SK-N-MC (cell line): ENCODE data around the gene KCNJ8.
A peak's percentile ranks its signal among the peaks of the same experiment; 100 is the strongest.
"Not testable (repeated sequence)": the region's sequence is repeated elsewhere in the genome, so short reads cannot be mapped to it uniquely, and the experiment has no call there.

Experiments
- DNase-seq: peaks from one replicate; pipeline ENCODE4 v3.0.0-alpha.2; 2011; ENCODE audit warnings: low read depth, low spot score
- H3K27ac ChIP-seq: fragments of 200-600 bp; sonication (generic); 2 replicates; pipeline ENCODE4 v1.5.1; 2016; ENCODE audit warnings: mixed run types
- H3K36me3 ChIP-seq: fragments of 200-600 bp; sonication (generic); 2 replicates; pipeline ENCODE4 v1.6.1; 2017; ENCODE audit warnings: antibody characterized with exemption, low read length, mixed read lengths; ENCODE audit not compliant: insufficient read depth
- H3K4me3 ChIP-seq: fragments of 200-600 bp; sonication (generic); 2 replicates; pipeline ENCODE4 v1.5.1; 2016
- H3K9ac ChIP-seq: fragments of 200-600 bp; sonication (generic); 2 replicates; pipeline ENCODE4 v1.8.0; 2017; ENCODE audit warnings: mixed run types, mixed read lengths; ENCODE audit not compliant: insufficient read length
- H3K9me3 ChIP-seq: fragments of 200-600 bp; sonication (generic); 2 replicates; pipeline ENCODE4 v1.6.1; 2017; ENCODE audit warnings: low read depth, mild to moderate bottlenecking, antibody characterized with exemption, low read length, moderate library complexity, mixed read lengths
- EZH2 ChIP-seq: fragments of 200-600 bp; sonication (generic); IDR thresholded peaks from one replicate; pipeline ENCODE4 v1.6.1; 2017; ENCODE audit warnings: antibody characterized with exemption
- FOXP2 ChIP-seq: optimal IDR thresholded peaks from 2 replicates; pipeline ENCODE3; 2011; ENCODE audit warnings: mild to moderate bottlenecking, moderate library complexity; ENCODE audit not compliant: insufficient read depth; ENCODE audit errors: extremely low read length, control extremely low read depth
- POLR2AphosphoS5 ChIP-seq: IDR thresholded peaks from 2 replicates; pipeline ENCODE4 v1.6.1; 2012; ENCODE audit warnings: mild to moderate bottlenecking, low read depth, low read length, borderline replicate concordance

The KCNJ8 gene

DNA sequence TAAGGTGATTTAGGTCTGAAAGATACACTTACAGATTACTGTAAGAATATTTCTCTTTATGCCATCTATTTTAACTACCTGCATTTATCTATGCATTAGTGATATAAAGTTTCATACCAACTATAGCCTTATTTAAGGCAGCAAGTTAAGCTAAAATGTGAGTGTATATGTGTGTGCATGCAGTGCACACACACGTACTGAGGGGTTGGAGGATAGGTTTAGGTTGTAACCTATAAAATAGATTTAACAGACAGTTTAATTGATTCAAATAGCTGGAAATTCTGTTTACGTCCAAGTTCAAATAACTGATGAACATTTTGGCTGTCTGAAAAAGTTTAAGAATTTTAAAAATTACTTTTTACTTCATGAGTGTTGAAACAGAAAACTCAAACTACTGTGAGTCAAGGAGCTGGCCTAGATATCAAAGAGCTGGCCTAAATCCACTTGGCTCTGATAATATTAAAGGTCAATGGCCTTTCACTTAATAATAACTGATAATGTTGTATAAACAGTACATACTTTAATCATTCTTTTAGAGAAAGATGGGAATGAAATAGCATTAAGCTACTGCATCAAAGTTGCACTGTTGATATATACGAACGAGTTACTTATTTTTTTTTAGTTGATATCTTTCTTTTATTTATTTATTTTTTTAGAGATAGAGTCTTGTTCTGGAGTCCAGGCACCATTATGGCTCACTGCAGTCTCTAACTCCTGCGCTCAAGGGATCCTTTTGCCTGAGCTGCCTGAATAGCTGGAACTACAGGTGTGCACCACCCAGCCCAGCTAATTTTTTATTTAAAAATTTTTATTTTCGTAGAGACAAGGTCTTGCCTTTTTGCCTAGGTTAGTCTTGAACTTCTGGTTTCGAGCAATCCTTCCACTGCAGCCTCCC lies 13.8 kb upstream of the KCNJ8 start:
- no peak overlapping the region for H3K9ac ChIP-seq
- TF ChIP-seq FOXP2 (no peak), EZH2 (no peak), POLR2AphosphoS5 (no peak)
- DNase-seq: no peak

DNA sequence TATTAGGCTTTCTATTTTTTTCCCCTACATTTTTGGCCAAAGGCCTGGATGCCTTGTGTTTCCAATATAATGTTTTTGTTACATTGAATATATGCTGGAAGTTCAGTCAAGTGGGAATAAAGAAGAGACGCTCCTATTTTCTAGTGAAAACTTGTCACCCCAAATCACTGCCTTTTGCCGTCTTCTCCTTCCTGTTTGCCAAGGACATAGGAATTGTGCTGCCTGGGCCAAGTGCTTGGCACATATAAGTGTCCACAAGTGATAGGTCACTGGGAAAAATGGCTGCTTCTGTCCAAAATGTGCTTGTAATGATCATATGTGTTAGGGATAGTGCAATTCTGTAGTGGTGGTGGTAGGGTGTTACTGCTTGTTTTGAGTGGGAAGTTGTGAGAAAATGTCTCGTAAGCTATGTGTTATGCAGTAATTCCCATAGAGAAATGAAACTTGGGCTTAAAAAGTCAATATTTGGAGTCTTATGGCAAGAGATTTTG lies 11.6 kb upstream of the KCNJ8 start:
- TF ChIP-seq POLR2AphosphoS5 (no peak), FOXP2 (no peak), EZH2 (no peak)
- no peak overlapping the region for H3K27ac ChIP-seq
- H3K36me3 ChIP-seq: no peaks in the 10 kb centered on the region
- H3K4me3 ChIP-seq: no peak overlapping the region
- no peak overlapping the region for H3K9ac ChIP-seq
- no peak for DNase-seq
- H3K9me3 ChIP-seq: no peaks in the 10 kb centered on the region

More for the DNA sequence above, 13.8 kb upstream of the KCNJ8 start:
- Histone ChIP-seq H3K4me3 (no peak overlapping the region), H3K9me3 (no peaks in the 10 kb centered on the region), H3K36me3 (no peaks in the 10 kb centered on the region), H3K27ac (no peak overlapping the region)

DNA sequence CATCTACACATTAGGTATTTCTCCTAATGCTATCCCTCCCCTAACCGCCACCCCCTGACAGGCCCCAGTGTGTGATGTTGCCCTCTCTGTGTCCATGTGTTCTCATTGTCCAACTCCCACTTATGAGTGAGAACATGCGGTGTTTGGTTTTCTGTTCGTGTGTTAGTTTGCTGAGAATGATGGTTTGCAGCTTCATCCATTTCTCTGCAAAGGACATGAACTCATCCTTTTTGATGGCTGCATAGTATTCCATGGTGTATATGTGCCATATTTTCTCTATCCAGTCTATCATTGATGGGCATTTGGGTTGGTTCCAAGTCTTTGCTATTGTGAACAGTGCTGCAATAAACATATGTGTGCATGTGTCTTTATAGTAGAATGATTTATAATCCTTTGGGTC lies 8.2 kb upstream of the KCNJ8 start:
- not testable (repeated sequence) for H3K36me3 ChIP-seq, H3K27ac ChIP-seq, DNase-seq, H3K9ac ChIP-seq, H3K9me3 ChIP-seq, H3K4me3 ChIP-seq

DNA sequence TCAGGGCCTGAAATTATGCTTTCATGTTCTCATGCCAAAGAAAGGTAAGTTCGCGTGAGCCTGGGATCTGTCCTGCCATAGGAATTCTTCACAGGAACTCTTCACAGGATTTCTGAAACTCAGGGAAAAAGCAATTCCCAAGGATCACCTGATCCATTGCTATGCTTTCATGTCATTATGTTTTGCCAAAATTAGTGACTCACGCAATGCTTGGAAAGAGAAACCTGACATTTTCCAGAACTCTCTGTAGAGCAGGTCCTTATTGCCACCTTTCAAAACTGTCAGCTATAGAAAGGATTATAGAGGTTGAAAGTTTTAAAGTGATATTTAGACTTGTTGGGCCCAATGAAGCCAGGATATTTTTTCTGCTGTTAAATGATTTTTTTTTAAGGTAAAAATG lies 6.3 kb upstream of the KCNJ8 start:
- no peaks in the 10 kb centered on the region for H3K9me3 ChIP-seq
- TF ChIP-seq POLR2AphosphoS5 (no peak), FOXP2 (no peak), EZH2 (no peak)
- no peaks in the 10 kb centered on the region for H3K36me3 ChIP-seq
- no peak overlapping the region for H3K27ac ChIP-seq
- no peak overlapping the region for H3K4me3 ChIP-seq
- no peak for DNase-seq
- no peak overlapping the region for H3K9ac ChIP-seq

DNA sequence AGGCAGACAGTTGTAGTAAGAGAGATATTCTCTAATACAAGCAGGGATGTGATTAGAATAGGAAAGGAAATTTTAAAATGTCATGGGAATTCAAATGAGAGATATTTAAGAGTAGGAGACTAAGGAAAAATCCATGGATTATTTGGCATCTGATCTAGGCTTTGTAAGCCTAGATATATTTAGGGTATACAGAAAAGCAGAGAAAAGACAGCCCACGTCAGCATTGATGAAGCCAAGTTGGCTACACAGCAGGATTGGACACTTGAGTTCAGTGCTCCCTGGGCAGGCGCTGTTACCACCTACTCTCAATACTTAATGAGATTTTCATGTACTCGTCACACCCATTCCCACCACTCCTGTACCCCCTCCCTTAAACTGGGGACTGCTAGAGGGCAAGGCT lies 1.7 kb upstream of the KCNJ8 start:
- Histone ChIP-seq H3K9ac (no peak overlapping the region), H3K4me3 (no peak overlapping the region), H3K9me3 (no peaks in the 10 kb centered on the region), H3K36me3 (no peaks in the 10 kb centered on the region), H3K27ac (no peak overlapping the region)
- no peak for DNase-seq
- TF ChIP-seq EZH2 (no peak), FOXP2 (no peak), POLR2AphosphoS5 (no peak)

DNA sequence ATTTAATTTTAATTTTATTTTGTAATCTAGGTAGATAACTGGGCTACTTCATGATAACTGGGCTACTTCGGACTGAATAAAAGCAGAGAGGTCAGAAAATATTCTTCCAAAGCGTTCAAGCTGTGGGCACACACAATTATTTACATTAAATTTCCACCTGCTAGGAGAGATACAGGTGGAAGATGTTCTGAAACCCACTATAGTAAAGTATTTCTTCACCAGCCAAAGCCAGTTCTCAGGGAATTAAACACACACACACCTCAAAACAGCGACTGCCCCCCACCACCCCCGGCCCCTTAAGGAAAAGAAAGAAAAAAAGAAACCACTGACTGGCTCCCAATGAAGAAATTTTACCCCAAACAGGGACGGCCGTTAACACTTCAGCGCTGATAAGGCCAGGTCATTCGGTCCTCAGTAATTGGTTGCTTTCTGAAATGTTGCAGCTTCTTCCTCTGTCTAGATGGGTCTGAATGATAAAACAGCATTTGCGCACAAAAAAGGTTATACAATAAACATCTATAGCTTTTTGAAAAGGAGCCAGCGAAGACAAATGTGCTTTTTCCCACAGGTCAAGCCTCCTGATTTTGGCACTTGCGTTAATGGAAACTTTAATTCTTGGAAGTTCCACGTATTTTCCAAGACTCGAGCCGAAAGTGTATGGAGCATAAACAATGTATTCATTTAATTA lies 771 bp upstream of the KCNJ8 start:
- H3K9me3 ChIP-seq: no peaks in the 10 kb centered on the region
- H3K4me3 ChIP-seq: peak overlapping the region; percentile 72
- no peak for DNase-seq
- TF ChIP-seq EZH2 (no peak), POLR2AphosphoS5 (no peak), FOXP2 (no peak)
- no peaks in the 10 kb centered on the region for H3K36me3 ChIP-seq
- H3K9ac ChIP-seq: no peak overlapping the region
- no peak overlapping the region for H3K27ac ChIP-seq

DNA sequence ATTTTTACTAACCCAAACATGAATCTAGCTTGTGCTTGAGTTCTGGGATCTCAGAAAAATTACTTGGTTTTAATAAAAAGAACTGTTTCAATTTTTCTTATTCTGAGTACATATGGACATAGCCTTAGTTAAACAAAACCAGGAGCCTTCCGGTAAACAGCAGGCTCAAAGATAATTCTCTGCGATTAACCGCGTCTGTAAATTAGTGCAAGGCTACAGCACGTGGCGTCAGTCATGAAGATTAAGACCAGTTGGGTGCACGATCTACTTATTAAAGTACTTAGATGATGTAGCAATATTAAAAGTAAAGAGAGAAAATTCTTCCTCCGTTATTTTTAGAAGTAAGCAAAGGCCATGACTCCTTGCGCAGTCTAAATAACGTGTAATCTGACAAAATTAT lies 700 bp downstream of the KCNJ8 start:
- Histone ChIP-seq H3K27ac (no peak overlapping the region), H3K36me3 (no peaks in the 10 kb centered on the region), H3K4me3 (no peak overlapping the region), H3K9ac (no peak overlapping the region), H3K9me3 (no peaks in the 10 kb centered on the region)
- no peak for TF ChIP-seq POLR2AphosphoS5
- DNase-seq: no peak

DNA sequence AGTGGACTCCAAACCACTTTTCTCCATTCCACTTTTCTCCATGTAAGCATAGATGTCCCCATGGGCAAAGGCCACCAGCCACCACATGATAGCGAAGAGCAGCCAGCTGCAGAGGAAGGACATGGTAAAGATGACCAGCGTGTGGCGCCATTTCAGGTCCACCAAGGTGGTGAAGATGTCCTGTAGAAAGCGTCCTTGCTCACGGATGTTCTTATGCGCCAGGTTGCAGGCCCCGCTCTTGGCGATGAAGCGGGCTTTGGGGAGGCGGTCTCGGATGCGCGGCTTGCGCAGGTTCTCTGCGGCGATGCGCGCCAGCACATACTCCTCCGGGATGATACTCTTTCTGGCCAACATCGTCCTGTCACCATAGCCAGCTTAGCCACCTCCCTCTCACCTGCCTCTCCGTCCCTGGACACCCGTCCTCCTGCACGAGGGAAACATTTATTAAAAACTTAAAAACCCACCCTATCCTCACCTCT lies 1.2 kb downstream of the KCNJ8 start:
- no peak overlapping the region for H3K9ac ChIP-seq
- TF ChIP-seq EZH2 (no peak), FOXP2 (no peak), POLR2AphosphoS5 (no peak)
- H3K9me3 ChIP-seq: no peaks in the 10 kb centered on the region
- no peaks in the 10 kb centered on the region for H3K36me3 ChIP-seq
- DNase-seq: no peak
- no peak overlapping the region for H3K27ac ChIP-seq
- no peak overlapping the region for H3K4me3 ChIP-seq
